ENCODE measurements around the gene VEZT. TPM values are rescaled to one million over a fixed set of nuclear protein-coding genes. Genes with fewer than 3 reads are reported as not detected.

VEZT gene
- total and polyA plus RNA-seq, 9 of the 15 experiments (the other 6 are each of a cell fraction or from before 2014, with no cell fraction given): 16.1 to 61.5 (median 32.6) TPM

- TF ChIP-seq TRIM25 (IDR thresholded peaks at IDR 0.05; ENCODE audit: borderline replicate concordance) (no peak), ID3 (CRISPR knock-in tag; IDR thresholded peaks at IDR 0.05) (no peak), ID3 (tag; IDR thresholded peaks at IDR 0.05) (peak; percentile 80), ETV1 (tag; conservative IDR thresholded peaks at IDR 0.05; ENCODE audit: low read depth) (no peak), PHF21A (IDR thresholded peaks at IDR 0.05; ENCODE audit: borderline replicate concordance, low read depth) (peak; percentile 60; the same call in 1 of the 2 replicates), SMAD4 (CRISPR knock-in tag; conservative IDR thresholded peaks at IDR 0.05) (peak; percentile 64; the same call in 1 of the 2 replicates), HDAC1 (IDR thresholded peaks at IDR 0.05) (peak in 1 of 2 experiments; percentile 95; a peak in 2 of 4 replicates), BRF1 (IDR thresholded peaks at IDR 0.05; ENCODE audit: borderline replicate concordance, extremely low read depth, insufficient read length) (no peak), KDM4B (IDR thresholded peaks at IDR 0.05; ENCODE audit: borderline replicate concordance in 2 of 2, low read depth in 1 of 2) (no peak), AFF4 (CRISPR knock-in tag; IDR thresholded peaks at IDR 0.05) (no peak), DPF2 (IDR thresholded peaks at IDR 0.05) (peak; percentile 93), TCF7L2 (IDR thresholded peaks at IDR 0.05; ENCODE audit: low read depth, low read length) (no peak), TAF9B (IDR thresholded peaks at IDR 0.05; ENCODE audit: partially characterized antibody) (peak; percentile 81), NFXL1 (CRISPR knock-in tag; IDR thresholded peaks at IDR 0.05) (no peak), ZFP30 (CRISPR knock-in tag; IDR thresholded peaks at IDR 0.05; ENCODE audit: borderline replicate concordance) (no peak), TRIM24 (IDR thresholded peaks at IDR 0.05) (peak; percentile 81 to 88), NR4A1 (CRISPR knock-in tag; IDR thresholded peaks at IDR 0.05) (no peak), NR4A1 (tag; IDR thresholded peaks at IDR 0.05) (peak; percentile 62; the same call in 1 of the 2 replicates), NFRKB (IDR thresholded peaks at IDR 0.05; ENCODE audit: low read depth) (0 out of 2 replicates have a peak, but pooled peaks have one; percentile 74)
- TF ChIP-seq, protein P1, sequence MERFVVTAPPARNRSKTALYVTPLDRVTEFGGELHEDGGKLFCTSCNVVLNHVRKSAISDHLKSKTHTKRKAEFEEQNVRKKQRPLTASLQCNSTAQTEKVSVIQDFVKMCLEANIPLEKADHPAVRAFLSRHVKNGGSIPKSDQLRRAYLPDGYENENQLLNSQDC (CRISPR knock-in tag; IDR thresholded peaks at IDR 0.05): no peak
- TF ChIP-seq, protein P2, sequence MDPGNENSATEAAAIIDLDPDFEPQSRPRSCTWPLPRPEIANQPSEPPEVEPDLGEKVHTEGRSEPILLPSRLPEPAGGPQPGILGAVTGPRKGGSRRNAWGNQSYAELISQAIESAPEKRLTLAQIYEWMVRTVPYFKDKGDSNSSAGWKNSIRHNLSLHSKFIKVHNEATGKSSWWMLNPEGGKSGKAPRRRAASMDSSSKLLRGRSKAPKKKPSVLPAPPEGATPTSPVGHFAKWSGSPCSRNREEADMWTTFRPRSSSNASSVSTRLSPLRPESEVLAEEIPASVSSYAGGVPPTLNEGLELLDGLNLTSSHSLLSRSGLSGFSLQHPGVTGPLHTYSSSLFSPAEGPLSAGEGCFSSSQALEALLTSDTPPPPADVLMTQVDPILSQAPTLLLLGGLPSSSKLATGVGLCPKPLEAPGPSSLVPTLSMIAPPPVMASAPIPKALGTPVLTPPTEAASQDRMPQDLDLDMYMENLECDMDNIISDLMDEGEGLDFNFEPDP (CRISPR knock-in tag; IDR thresholded peaks at IDR 0.05): no peak
These were observed 13.3 kb upstream of the VEZT start (continued) for GRCh38 chr12:95204141-95204866.

All from K562 (cell line).